Measurements from ENCODE around the gene TBX10. TPM values are rescaled to one million over a fixed set of nuclear protein-coding genes. Genes with fewer than 3 reads are reported as not detected.
"Not testable (repeated sequence)": the region's sequence is repeated elsewhere in the genome, so short reads cannot be mapped to it uniquely, and the experiment has no call there.

TBX10 gene
- total RNA-seq, 1 donor, result not detected

DNA sequence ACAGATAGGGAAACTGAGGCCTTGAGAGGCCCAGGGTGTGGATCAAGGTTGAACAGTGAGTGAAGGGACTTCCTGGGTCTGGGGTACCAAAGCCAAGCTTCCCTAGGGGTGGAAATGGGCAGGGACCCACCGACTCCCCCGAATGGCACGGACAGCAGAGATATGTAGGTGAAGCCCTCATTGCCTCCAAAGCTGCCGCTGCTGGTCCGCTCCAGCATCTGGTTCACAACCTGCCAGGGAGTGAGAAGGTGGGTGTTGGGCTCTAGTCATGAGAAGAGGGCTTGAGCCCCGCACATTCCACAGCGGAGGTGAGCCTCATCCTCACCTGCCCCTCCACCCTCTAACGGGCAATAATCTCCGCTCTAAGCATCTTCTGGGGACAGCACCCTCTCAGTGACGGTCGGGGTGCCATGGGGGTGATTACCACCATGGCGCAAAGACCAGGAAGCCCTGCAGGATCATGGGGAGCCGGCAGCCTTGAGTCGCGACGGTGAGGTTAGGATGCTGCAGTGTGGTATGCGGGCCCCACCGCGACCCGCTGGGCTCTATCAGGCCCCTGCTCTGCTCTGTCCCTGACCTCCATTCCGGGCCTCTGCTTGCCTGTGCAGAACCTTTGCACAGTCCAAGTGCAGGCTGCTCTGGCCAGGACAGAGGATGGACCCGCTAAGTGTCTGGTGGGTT is 24.1 kb upstream of the TBX10 start:
- DNase-seq (ENCODE audit: low read depth), result no peak
- no peak overlapping the region for H3K4me3 ChIP-seq (ENCODE audit: low read depth, low read length)
- no peak for TF ChIP-seq CTCF (IDR thresholded peaks at IDR 0.05; ENCODE audit: insufficient read depth, low read length)

DNA sequence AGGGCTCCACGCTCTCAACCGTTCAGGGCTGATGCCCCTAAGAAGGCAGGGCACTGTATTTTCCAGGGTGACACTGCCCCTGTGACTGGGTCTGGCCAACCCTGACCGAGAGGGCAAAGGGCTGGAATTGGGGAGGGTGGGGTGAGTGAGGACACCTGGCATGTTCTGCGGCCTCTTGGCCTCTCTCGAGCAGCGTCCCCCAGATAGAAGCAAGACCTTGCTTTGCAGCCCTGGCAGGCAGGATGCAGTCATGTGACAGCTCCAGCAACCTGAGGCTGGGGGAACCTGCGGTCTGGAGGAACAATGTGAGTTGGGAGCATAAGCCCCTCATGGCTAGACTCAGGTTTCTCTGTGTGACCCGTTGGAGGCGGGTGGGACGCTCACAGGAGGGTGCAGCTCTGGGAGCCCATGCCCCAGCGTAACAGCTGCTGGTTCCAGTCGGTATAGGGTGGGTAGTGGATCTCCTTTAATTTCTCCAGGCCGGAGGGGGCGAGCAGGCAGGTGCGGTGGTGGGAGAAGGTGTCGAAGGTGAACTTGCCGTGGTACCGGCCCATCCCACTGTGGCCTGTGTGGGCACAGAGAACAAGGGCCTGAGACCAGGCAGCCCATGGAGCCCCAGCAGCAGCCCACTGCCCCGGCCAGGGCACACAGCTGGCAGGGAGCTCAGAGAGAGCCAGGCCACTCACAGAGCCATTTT is 23.4 kb upstream of the TBX10 start:
- DNase-seq (ENCODE audit: low read depth), result no peak
- TF ChIP-seq CTCF (IDR thresholded peaks at IDR 0.05; ENCODE audit: insufficient read depth, low read length), result no peak
- H3K4me3 ChIP-seq (ENCODE audit: low read depth, low read length), result no peak overlapping the region

DNA sequence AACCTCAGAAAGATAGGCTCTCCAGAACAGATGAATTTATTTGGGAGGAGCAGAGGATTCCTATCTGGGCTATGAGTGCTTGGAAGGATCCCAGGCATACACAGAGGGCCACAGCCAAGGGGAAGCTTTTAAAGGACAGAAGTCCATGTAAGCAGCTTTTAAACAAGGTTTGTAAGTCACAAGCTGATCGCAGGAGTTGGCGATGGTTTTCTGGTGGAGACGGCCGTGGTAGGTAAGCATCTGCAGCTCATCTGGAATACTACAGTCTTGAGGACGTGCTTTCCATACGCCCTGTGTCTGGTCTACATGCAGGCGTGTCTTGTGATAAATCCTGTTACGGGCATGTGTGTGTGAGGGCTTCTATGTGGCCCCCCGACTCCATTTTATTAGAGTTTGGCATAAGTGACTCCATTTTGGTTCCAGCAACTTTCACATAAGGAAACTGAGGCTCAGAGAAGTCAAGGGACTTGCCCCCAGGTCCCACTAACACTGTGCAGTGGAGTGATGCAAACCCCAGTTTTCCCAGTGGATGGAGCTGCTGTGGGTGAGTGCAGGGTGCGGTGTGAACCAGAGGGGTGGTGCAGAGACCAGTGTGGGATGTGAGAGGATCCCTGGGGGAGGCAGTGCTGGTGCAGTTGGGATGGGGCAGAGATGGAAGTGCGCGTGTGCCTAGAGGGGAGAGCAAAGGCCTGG is 22.7 kb upstream of the TBX10 start:
- H3K4me3 ChIP-seq (ENCODE audit: low read depth, low read length), result no peak overlapping the region
- no peak for TF ChIP-seq CTCF (IDR thresholded peaks at IDR 0.05; ENCODE audit: insufficient read depth, low read length)
- DNase-seq (ENCODE audit: low read depth), result no peak

DNA sequence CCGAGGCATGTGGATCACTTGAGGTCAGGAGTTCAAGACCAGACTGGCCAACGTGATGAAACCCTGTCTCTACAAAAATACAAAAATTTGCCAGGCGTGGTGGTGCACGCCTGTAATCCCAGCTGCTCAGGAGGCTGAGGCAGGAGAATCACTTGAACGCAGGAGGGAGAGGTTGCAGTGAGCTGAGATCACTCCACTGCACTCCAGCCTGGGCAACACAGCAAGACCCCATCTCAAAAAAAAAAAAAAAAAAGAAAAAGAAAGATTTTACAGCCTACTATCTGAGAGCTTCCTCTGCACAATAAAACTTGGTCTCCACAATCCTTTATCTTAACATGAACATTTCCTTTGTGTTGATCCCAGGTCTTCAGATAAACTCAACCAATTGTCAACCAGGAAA is 21.2 kb upstream of the TBX10 start:
- DNase-seq (ENCODE audit: low read depth); H3K4me3 ChIP-seq (ENCODE audit: low read depth, low read length): not testable (repeated sequence)

- DNase-seq (ENCODE audit: low read depth), result not testable (repeated sequence)
These were observed 20.1 kb upstream of the TBX10 start for GRCh38 chr11:67659651-67660165.

GRCh38 chr11:67657300-67657699 is 17.7 kb upstream of the TBX10 start:
- no peak for TF ChIP-seq CTCF (IDR thresholded peaks at IDR 0.05; ENCODE audit: insufficient read depth, low read length)
- DNase-seq (ENCODE audit: low read depth), result no peak
- H3K4me3 ChIP-seq (ENCODE audit: low read depth, low read length), result no peak overlapping the region

More at GRCh38 chr11:67659651-67660165, 20.1 kb upstream of the TBX10 start:
- not testable (repeated sequence) for H3K4me3 ChIP-seq (ENCODE audit: low read depth, low read length)

GRCh38 chr11:67656278-67656922 is 16.8 kb upstream of the TBX10 start:
- no peak for TF ChIP-seq CTCF (IDR thresholded peaks at IDR 0.05; ENCODE audit: insufficient read depth, low read length)
- H3K4me3 ChIP-seq (ENCODE audit: low read depth, low read length), result no peak overlapping the region
- peak; percentile 45 for DNase-seq (ENCODE audit: low read depth)
